Cerebellar cortex (tissue), 1 donor: ENCODE measurements around the gene MGMT.
A peak's percentile ranks its signal among the peaks of the same experiment; 100 is the strongest.

ENCODE experiments used
- DNase-seq: peaks from one replicate; pipeline ENCODE4 v3.0.0-alpha.2; 2015; ENCODE audit warnings: low spot score

The MGMT gene

DNA sequence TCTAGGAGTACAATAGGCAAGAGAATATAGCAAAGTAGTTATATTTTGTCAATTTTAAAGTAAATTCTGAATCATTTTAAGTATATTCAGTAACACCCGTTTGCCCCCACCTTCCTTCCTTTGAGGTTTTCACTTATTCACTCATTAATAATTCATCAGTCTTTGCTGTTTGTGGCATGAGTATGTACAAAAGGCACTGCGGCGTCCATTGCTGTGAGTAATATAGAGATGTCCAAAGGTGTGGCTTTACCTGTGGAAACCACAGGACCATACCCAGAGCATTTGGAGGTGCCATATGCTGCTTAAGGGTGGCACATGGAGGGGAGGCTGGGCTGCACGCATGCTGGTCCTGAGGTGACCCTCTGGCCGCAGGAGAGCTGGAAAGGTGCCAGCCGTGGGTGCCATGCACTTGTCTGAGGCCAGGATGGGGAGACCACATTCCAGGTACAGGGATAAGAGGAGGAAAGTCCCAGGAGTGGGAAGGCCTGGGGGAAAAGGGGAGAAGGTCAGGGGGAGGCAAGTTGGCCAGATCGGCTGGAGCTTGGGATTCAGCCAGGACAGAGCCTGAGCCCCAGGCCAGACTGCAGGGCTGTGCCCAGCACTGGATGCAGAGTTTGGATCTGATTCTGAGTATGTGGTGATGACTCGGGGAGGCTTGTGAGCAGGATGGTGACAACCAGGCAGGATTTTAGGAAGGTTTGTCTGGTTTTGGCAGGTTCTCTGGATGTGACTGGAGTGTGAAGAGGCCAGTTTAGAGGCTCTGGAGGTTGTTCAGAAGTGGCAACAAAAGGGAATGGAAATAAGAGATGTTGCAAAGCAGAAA lies 223.4 kb downstream of the MGMT start:
- no peak for DNase-seq

DNA sequence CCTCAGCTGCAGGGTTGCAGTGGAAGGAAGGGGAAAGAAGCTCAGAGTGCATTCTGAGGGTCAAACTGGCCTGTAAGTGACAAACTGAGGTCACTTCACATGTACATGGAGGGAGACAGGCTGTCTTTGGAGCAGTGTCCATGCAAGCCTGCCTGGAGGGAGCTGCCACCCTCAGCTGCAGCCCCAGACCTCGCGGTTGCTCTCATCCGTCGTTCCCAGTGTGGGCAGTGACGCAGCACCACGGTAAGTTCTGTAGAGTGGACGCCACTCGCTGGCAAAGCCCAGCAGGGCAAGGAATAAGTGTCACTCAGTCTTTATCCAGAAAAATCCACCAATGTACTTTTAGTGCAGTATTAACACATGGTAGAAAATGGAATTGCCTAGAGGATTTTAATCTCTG lies 225.7 kb downstream of the MGMT start:
- DNase-seq, result no peak

DNA sequence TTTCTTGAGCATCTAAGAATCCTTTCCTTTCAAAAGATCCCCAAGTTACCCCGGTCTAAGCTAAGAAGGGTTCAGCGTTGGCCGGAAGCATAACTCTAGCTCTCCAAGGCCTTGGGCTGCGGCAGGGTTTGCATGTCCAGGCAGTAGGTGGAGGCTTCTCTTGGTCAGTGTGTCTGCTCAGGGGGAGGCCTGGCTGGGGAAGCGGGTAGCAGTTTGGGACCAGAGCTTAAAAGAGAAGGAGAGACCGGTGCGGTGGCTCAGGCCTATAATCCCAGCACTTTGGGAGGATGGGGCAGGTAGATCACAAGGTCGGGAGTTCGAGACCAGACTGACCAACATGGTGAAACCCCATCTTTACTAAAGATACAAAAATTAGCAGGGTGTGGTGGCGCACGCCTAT lies 226.3 kb downstream of the MGMT start:
- no peak for DNase-seq

DNA sequence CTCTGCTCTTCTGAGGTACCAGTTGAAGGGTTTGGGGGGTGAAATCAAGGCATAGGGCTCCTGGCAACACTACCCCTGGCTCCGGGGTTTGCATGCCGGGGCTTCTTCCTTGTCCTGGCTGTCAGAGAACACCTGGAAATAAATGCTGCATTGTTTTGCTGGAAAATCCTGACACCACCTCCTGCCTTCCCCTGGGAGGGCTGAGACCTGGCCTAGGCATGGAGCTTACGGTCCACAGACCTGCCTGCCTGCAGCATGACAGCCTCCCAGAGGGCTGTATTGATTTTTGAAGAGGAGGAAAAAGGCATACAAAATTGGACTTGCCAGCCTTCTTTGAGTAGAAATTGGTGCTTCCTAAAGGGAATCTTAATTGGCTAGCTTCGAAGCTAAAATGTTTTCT lies 227.1 kb downstream of the MGMT start:
- DNase-seq, result no peak

DNA sequence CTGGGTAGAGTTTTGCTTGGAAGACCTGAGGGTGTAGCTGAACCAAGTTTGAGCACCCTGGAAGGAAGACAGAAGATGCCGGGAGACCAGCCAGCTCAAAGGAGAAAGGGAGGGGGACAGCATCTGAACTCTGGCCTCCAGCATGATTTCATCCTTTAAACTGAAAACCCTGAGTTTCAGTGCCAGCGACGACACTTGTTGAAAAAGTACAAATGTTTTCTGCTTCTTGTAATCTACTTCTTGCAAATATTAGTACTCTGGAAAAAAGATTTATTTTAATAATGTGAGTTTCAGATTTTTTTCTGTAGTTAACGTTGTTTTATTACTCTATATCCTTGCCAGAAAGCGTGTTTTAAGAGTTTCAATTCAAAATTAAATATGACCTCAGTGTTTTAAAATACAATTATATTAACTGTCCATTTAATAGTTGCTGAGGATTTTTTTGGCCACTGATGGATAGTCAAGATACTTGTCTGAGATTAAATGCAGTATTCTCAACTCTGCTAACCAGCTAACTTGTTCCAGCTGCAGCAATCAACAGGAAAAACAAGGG lies 227.7 kb downstream of the MGMT start:
- DNase-seq, result no peak

DNA sequence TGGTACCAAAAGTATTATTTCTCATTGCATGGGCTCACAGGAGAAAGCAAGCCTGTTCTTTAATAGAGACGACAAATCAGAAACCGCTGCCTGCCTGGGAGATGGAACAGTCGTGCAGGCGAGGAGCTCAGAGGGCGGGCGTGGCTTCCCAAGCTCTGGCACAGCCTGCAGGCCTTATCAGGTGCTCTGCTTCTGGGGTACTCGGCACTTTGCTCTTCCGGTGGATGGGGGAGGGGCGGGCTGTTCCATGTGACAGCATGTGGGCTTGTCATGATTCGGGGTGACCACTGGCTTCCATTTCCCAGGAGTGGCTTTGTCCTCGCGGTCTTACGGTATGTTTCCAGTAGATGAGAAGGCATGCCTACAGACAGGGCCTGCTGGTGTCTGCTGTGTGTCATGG lies 228.6 kb downstream of the MGMT start:
- no peak for DNase-seq

DNA sequence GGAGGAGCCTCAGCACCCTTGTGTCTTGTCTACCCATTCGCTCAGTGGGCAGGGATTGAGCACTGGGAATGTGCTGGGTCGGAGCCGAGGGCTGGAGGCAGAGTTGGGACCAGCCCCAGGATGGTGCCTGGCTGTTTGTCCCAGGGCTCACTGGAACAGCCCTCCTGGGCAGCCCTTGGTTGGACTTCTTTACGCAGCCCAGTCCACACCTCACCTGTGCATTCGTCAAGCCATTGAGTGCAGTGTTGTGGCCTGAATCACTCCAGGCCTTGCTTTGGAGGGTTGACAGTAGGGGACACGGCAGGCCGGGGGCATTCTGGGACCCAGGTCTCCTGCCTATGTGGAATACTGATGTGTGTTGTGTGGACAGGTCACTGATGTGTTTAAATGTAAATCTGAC lies 229.6 kb downstream of the MGMT start:
- DNase-seq, result no peak

DNA sequence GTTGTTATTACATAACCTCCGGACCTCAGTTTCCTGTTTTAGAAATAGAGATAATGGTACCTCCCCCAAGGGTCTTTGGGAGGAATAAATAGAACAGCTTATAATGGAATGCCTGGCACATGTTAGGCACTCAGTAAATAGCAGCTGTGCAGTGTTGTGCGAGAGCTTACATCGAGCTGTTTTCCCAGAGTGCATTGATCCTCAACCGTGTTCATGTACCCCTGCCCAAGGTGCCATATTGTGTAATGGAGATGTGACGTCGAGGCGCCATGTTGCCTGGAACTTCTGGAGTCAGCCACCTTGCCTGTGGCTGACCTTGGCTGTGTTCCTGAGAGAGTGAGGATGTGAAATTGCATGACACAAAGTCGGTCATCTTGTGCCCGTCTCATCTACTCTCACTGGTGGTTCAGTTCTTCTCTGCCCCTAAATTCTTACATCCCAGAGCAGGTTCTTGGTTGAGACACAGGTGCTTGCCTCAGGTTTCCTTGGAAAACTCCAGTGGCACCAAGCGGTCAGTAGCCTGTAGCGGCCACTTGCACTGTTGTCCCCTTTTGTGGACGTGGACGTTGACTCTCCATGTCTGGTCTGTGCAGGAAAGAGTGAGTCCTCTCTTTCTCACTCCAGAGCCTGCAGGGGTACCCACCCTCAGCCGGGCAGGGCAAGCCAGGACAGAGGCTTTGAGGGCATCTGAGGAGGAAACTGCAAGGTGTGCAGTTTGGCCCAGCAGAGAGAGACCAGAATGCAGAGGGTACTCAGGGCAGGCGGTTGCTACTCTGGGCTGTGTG lies 230.6 kb downstream of the MGMT start:
- no peak for DNase-seq

DNA sequence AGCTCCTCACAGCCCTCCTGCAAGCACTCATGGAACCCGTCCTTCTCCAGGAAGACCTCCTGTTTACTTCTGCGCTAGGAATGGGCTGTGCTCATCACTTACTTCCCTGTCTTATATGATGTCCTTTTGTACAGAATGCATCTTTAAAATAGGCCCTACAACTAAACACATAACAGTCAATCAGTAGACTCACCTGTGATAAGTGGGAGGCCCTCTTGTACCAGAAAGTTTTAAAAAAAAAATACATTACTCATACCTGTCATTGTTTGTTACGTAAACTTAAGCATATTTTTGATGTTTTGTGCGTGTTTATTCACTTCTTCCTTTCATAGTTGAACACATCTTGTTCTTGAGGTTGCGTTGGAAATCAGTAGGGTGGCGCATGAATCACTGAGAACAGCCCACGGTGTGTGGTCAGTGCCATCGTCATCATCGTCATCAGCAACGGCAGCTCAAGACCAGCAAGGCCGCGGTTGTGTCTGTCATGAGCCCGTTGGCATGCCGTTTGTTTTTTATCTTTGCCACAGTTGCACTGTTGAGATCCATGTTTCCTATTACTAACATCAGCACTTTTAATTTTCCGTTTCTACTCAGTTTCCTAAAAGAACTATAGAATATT lies 232.8 kb downstream of the MGMT start:
- DNase-seq, result no peak

DNA sequence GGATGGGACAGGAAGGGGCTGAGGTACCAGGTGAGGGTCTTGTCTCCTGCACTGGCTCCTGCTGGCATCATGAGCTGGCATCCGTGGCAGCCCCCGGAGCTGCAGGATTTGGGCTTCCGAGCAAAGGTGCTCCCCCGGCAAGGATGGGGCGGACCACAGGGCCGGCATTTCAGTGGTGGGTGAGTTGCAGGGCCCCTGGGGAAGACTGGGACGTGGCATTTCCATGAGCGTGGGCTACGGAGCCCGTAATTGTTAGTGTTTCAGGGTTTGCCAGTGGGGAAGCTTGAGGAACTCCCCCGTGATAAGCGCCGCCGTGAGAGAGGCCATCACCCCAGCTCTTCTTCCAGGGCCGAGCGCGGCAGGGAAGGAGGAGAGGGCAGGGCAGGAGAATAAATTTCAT lies 235.6 kb downstream of the MGMT start:
- no peak for DNase-seq

DNA sequence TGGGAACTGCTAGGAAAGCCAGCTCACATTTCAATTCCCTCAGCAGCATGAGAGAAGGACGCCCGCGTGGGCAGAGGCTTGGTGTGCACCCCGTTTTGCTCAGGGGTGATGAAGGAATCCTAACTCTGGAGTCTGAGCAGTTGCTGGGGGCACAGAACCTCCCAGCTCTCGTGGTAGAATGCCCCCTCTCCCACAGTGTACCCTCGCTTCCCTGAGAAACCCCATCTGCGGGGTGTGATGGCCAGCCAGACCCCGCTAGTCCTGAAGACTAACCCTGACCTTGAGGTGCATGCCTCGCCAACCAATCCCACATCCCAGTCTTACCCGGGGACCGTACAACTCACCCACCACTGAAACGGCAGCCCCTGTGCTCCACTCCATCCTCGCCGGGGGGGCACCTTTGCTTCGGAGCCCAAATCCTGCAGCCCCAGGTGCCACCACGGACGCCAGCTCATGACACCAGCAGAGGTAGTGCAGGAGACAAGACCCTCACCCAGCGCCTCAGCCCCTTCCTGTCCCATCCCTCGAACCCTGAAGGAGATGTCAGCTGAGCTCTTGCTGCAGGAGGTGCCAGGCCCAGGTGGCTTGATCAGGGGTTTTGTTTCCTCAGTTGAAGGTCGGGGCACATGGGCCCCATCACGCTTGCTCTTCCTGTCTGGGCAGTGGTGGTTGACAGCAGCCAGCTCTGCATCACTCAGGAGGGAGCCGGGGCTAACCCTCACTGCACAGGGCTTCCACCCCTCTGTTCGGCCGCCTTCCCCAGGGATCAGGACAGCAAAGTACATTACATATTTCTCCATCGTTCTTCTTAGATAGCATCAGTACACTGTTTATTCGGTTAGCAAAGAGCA lies 236.5 kb downstream of the MGMT start:
- no peak for DNase-seq

DNA sequence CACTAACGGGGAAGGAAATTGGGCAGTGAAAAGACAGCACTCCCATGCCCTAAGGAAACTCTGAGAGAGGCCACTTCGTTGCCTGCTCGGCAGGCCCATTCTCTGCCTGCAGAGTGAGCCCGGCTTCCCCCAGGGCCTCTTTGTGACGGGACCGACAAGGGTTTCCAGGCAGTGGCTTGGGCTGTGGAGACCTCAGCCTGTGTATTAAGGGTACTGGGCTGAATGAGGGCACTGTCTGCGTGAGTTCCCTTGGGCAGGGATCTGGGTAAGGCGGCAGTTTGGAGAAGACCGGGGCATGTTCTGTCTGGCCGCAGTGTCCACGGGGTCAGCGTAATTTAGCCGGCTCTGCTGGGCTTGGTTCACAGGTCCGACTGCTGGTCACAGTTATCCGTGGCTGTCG lies 237.2 kb downstream of the MGMT start:
- DNase-seq, result no peak

DNA sequence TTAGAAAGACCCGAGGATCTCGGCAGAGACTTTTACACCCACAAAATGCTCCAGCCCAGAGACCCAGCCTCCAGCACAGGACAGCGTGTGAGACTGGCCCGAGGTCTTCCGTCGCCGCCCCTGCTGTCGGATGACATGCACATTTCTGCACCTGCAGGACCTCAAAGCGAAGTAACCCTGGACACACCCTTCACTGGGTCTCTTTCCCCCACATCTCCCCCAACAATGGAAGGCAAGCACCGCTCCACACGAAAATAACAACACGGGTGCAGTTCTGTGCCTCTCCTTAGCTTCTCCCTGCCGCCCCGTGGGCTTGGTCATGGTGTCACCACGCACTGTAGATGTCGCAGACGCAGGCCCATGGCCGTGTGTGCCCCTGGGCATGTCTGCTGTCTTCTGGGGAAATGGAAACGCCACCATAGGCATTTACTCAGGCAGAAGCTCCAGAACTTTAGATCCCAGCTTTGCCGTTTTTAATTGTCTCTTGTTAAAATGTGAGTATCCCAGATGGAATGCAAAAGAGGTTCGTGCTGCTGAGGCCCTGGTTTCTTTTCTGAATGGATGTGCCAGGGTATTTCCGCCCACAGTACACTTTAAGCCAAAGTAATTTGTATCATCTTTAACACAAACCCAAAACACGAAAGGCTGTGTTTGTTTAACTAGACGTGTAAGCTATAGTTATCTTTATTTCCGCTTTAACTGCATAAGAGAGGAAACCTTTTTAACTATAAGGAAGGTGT lies 237.9 kb downstream of the MGMT start:
- no peak for DNase-seq

DNA sequence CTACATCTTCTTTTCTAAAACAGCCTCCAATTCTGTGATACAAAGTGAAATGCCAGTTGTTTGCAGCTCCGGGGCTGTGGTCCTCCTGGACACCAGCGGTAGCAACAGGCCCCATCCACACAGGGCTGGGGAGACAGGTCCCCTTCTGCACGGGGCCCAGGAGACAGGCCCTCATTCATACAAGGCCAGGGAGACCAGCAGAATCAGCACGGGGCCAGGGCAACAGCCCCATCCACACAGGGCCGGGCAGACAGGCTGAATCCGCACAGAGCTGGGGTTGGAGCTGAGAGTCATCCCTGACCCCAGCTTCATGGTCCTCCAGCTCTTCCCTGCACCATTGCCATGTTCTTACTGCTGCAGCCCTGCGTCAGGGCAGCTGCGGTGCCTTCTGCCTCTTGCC lies 238.6 kb downstream of the MGMT start:
- DNase-seq, result no peak

DNA sequence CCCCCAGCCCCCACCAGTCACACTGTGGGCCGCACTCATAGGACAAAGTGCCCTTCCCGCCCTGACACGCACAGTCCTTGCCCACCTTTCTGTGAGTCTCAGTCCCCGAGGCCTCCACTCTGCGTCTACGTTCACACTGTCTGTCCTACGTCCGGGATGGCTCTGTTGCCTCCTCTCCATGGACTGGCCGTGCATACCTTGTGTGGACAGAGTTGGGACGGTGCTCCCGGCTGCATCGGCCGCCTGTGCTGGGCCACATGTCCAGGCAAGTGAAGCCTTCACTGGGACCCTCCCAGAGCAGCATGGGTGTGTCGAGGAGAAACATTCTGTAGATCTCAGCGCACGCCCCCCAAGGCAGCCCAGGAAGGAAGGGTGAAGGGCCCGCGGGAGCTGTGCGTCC lies 239.0 kb downstream of the MGMT start:
- no peak for DNase-seq

DNA sequence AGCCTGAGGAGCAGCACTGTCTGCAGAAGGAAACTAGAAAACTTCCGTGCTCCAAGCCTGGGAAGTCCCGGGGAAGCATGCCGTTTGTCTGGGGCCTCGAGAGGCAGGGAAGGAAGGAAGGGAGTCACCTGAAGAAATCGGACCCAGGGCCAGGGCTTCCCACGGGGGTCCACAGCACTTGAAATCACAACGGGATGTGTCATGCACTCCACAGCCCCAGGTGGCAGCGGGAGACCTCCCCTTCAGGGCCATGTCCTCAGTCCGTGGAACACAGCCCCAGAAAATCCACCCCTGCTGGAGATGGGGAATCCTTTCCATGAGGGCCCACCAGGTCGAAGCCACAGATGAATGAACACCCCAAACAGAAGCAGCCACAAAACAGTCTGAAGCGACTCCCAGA lies 239.5 kb downstream of the MGMT start:
- no peak for DNase-seq

DNA sequence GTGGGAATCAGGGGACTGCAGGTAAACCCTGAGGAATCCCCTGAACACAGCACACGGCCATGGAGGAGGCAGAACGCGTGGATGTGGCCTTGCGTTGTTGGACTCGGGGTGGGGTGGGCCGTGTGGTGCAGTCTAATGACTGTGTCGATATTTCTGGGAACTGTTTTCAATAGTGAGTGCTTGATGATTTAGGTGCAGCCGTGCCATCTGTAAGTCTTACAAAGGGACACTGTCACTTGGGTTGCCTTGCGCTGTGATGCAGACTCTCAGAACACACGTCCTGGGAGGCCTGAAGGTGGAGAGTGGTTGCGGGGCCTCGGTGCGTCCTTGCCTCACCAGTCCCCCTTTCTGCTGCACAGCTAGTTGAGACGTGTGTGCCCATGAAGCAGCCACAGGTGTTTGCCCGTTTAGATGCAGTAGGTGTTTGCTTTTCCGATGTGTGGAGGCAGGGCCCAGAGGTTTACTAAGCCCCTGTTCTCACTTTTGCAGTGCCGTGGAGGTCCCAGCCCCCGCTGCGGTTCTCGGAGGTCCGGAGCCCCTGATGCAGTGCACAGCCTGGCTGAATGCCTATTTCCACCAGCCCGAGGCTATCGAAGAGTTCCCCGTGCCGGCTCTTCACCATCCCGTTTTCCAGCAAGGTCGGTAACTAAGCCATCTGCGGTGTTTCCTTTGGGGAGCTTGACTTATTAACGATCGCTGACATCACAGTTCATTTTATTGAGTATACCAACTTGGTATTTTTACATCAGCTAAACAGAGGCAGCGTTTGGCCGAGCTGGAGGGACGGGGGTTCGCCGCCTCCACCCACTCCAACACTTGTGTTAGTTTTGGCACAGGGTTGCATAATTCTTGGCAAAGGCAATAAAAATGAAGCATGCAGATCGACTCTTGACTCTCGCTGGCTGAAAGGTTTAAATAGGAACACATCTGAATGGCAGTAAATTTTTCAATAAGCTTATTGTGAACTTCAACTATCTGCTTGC lies 240.7 kb downstream of the MGMT start:
- peak; percentile 12 for DNase-seq

DNA sequence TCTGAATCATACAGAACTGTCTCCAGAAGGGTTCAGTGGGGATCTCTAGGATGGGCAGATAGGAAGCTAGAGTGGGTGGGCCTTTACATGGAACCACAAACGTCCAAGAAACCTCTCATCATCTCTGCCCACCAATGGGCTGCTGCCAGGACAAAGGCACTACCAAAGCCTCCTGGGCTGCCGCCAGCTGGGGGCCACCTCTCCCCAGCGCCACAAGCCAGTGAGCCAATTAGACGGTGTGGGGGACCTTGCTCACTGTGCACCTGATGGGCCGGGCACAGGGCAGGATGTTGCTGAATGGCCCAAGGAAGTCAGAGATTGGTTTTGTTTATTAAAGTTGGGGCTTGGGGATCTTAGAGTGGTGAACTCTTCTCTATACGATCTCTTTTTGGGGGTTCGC lies 242.1 kb downstream of the MGMT start:
- no peak for DNase-seq

DNA sequence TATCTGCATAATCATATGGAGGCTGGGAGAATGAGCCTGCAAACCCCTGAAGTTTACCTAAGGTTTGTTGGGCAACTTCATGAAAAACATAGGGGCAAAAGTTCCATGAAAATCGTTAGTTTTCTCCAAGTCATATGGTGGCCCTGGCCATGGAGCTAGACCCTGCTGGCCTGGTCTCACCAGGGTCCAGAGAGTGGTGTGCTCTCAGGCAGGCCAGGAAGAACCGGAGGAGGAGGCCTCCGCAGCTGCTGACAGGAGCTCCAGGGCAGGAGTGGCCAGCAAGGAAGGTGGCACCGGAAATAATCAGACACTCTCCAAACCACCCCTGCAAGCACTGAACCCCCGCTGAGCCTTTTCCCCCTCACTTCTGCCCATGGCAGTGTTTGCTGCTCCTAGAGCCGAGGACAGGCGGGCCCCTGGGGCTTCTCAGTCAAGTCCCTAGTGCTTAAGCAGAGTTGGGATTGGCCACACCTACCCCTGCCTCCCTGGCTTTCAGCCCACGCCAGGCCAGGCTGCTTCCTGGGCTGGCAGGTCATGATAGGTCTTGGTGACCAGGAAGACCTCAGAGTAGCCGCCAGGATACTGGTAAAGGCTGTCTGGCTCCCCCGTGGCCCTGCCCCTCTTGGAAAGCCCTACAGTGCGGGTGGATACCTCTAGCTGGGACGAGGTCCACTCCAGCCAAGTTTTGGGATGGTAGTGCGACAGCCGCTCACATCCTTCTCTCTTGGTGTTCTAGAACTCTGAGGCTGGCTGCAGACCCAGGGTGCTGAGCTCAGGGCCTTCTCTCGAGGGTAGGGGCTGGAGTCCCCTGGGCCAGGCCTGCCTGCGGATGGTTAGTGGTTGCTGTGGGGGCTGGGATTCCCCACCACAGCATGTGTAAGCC lies 242.8 kb downstream of the MGMT start:
- no peak for DNase-seq
